ENCODE data around the gene ACSF3. TPM values are rescaled to one million over a fixed set of nuclear protein-coding genes. Genes with fewer than 3 reads are reported as not detected.

ACSF3 gene
- total RNA-seq, 1 experiment from 2014 or later, result 55.2 TPM

DNA sequence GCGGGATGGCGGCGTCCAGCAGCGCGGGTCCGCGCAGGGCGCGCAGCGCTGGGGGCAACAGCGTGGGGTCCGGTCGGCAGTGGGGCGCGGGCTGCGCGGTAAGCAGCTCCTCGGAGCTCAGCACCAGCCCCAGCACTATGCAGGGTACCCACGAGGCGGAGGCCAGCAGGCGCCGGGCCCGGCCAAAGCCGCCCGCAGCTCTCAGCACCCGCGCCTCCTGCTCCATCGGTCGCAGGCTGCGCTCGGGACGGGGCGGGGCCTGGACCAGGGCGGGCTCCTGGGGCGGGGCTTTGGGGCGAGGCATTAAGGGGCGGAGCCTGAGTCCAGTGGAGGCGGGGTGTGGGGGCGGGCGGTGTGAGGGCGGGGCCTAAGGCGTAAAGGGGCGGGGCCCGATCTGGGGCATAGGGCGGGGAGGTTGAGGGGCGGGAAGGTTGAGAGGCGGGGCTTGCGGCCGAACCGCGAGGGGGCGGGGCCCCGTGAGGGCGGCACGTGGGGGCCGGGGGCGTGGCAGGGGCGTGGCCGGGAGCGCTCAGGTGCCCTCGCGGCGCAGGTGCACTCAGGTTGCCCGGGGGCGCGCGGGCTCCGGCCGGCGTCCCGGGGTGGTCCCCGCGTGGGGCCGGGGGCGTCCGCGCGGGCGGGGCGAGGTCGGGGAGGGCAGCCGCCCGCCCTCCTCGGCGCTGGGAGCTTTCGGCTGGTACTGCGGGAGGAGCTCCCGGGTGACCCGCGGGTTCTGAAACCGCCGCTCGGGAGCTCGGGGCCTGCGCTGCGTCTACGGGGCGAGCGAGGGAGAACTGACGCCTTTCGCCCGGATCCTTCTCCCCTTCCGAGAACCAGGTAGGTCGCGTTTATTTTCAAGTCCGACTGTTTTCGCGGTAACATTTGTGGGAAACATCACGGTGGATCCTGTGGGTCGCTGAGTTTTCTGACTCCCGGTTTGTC lies 108.1 kb downstream of the ACSF3 start:
- Mint-ChIP-seq H3K4me3 (ENCODE audit: unreplicated experiment) (peak overlapping the region; percentile 73), H3K27ac (ENCODE audit: unreplicated experiment) (no peak overlapping the region), H3K36me3 (ENCODE audit: insufficient read depth, unreplicated experiment) (peaks cover 7% of the 10 kb centered on the region), H3K4me1 (ENCODE audit: low read depth, unreplicated experiment) (peaks cover 8% of the 10 kb centered on the region), H3K9me3 (ENCODE audit: unreplicated experiment) (no peaks in the 10 kb centered on the region), H3K27me3 (ENCODE audit: insufficient read depth, unreplicated experiment) (peaks cover 12% of the 10 kb centered on the region)
- TF ChIP-seq, protein P1, sequence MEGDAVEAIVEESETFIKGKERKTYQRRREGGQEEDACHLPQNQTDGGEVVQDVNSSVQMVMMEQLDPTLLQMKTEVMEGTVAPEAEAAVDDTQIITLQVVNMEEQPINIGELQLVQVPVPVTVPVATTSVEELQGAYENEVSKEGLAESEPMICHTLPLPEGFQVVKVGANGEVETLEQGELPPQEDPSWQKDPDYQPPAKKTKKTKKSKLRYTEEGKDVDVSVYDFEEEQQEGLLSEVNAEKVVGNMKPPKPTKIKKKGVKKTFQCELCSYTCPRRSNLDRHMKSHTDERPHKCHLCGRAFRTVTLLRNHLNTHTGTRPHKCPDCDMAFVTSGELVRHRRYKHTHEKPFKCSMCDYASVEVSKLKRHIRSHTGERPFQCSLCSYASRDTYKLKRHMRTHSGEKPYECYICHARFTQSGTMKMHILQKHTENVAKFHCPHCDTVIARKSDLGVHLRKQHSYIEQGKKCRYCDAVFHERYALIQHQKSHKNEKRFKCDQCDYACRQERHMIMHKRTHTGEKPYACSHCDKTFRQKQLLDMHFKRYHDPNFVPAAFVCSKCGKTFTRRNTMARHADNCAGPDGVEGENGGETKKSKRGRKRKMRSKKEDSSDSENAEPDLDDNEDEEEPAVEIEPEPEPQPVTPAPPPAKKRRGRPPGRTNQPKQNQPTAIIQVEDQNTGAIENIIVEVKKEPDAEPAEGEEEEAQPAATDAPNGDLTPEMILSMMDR (IDR thresholded peaks at IDR 0.05; ENCODE audit: insufficient read depth in 1 of 2, low read depth in 1 of 2, low read length in 1 of 2, severe bottlenecking in 1 of 2, unreplicated experiment in 1 of 2), result no peak
- peaks cover 17% of the 10 kb centered on the region for H3K4me1 ChIP-seq
- CTCF ChIA-PET, result interaction anchor here (1.0 kb wide), 1 partner anchor 16 kb away, joined by 3 read pairs; the partner anchor contains the start of gene ZNF778
- H3K36me3 ChIP-seq (ENCODE audit: control insufficient read depth, insufficient read depth, low read length), result no peaks in the 10 kb centered on the region
- DNase-seq, result peak; percentile 94 to 96
- intact Hi-C loops (cut with micrococcal nuclease; ENCODE audit: unreplicated experiment), result loop anchor here (1.0 to 2.0 kb wide), 2 partner anchors 15 to 30 kb away; partner anchors contain the start of genes CDH15 and ZNF778
- H3K4me3 ChIP-seq (ENCODE audit: low read depth, low read length), result peak overlapping the region; percentile 62
- no peaks in the 10 kb centered on the region for H3K9me3 ChIP-seq
- POLR2A ChIA-PET, result interaction anchor here (0.9 to 1.1 kb wide), 2 partner anchors 9 to 16 kb away, joined by 4 to 5 read pairs; partner anchors contain the start of gene ZNF778
- no TSS peak for BruUV-seq (replicated peaks)
- no peaks in the 10 kb centered on the region; the same call in 1 of the 2 replicates for H3K27me3 ChIP-seq (replicated peaks; ENCODE audit: control insufficient read depth, insufficient read depth, low read length)

DNA sequence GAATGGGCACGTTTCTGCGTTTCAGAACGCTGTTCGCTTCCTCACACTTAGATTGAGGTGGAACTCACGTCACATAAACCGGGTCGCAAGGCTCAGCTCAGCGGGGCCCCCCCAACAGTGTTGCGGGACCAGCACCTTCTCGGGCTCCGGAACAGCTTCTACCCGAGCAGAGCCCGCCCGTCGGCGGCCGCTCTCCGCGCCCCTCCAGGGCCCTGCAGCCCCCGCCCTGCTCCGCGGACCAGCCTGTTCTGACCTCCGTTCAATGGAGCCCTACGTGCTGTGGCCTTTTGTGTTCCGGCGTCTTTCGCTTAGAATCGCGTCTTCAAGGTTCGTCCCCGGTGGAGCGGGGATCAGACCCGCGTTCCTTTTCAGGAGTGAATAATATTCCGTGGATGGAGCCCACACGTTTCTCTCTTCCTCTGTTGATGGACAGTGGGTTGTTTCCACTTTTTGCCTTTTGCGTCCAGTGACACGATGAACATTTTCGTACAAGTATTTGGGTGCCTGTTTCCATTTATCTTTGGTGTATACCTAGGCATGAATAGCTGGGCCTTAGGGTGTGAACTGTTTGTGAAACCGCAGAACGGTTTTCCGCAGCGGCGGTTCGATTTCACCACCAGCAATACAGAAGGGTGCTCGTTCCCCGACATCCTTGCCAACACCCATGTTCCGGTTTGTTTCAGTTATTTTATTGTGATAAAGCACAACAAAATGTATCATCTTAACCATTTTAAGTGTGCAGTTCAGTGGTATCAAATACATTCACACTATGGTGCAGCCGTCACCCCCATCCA lies 109.0 kb downstream of the ACSF3 start:
- intact Hi-C loops (cut with micrococcal nuclease; ENCODE audit: unreplicated experiment), result no loop called here
- Mint-ChIP-seq H3K27me3 (ENCODE audit: insufficient read depth, unreplicated experiment) (peaks cover 12% of the 10 kb centered on the region), H3K9me3 (ENCODE audit: unreplicated experiment) (no peaks in the 10 kb centered on the region), H3K27ac (ENCODE audit: unreplicated experiment) (no peak overlapping the region), H3K4me1 (ENCODE audit: low read depth, unreplicated experiment) (peaks cover 8% of the 10 kb centered on the region), H3K36me3 (ENCODE audit: insufficient read depth, unreplicated experiment) (peaks cover 7% of the 10 kb centered on the region), H3K4me3 (ENCODE audit: unreplicated experiment) (peak overlapping the region; percentile 73)
- ChIA-PET CTCF (no interaction called here), POLR2A (no interaction called here)
- Histone ChIP-seq H3K9me3 (no peaks in the 10 kb centered on the region), H3K4me3 (ENCODE audit: low read depth, low read length) (peak overlapping the region; percentile 62), H3K4me1 (peaks cover 17% of the 10 kb centered on the region), H3K36me3 (ENCODE audit: control insufficient read depth, insufficient read depth, low read length) (no peaks in the 10 kb centered on the region), H3K27me3 (replicated peaks; ENCODE audit: control insufficient read depth, insufficient read depth, low read length) (no peaks in the 10 kb centered on the region; the same call in 1 of the 2 replicates)
- BruUV-seq (replicated peaks), result TSS peak; percentile 39
- no peak for DNase-seq
- TF ChIP-seq, protein P1 (IDR thresholded peaks at IDR 0.05; ENCODE audit: insufficient read depth in 1 of 2, low read depth in 1 of 2, low read length in 1 of 2, severe bottlenecking in 1 of 2, unreplicated experiment in 1 of 2), result no peak

Other genes with a start within 250 kb of the ACSF3 start
- 55.3 and 57.8 TPM in 2 replicates for gene GALNS, start 236.9 kb upstream of the ACSF3 start, total RNA-seq (2022)
- 179 and 181 TPM in 2 replicates for gene TRAPPC2L, start 236.7 kb upstream of the ACSF3 start, total RNA-seq (2022)
- not detected in 2 replicates for gene PABPN1L, start 227.2 kb upstream of the ACSF3 start, total RNA-seq (2022)
- 0.35 and 2.1 TPM in 2 replicates for gene CBFA2T3, start 116.6 kb upstream of the ACSF3 start, total RNA-seq (2022)
- not detected in 2 replicates for gene CDH15, start 77.9 kb downstream of the ACSF3 start, total RNA-seq (2022)
- 4.9 and 6.7 TPM in 2 replicates for gene SLC22A31, start 106.7 kb downstream of the ACSF3 start, total RNA-seq (2022)
- 13.1 and 18.1 TPM in 2 replicates for gene ZNF778, start 123.9 kb downstream of the ACSF3 start, total RNA-seq (2022)